ENCODE data around the gene ZNF618.

ZNF618 gene

GRCh38 chr9:114049441-114050225 is 173.5 kb downstream of the ZNF618 start:
- DNase-seq, result no peak

GRCh38 chr9:114050226-114050568 is 174.1 kb downstream of the ZNF618 start:
- DNase-seq, result no peak

GRCh38 chr9:114050646-114051045 is 174.5 kb downstream of the ZNF618 start:
- DNase-seq, result no peak

- no peak for DNase-seq
Measured at GRCh38 chr9:114051281-114051680, 175.2 kb downstream of the ZNF618 start.

GRCh38 chr9:114051706-114052105 is 175.6 kb downstream of the ZNF618 start:
- no peak for DNase-seq

- DNase-seq, result no peak
Measured at GRCh38 chr9:114053246-114054005, 177.3 kb downstream of the ZNF618 start.

GRCh38 chr9:114054191-114054690 is 178.1 kb downstream of the ZNF618 start:
- no peak for DNase-seq

GRCh38 chr9:114055061-114055460 is 179.0 kb downstream of the ZNF618 start:
- no peak for DNase-seq

GRCh38 chr9:114055894-114056293 is 179.8 kb downstream of the ZNF618 start:
- no peak for DNase-seq

- DNase-seq, result no peak
Measured at GRCh38 chr9:114056527-114056926, 180.4 kb downstream of the ZNF618 start.

- DNase-seq, result no peak
Measured at GRCh38 chr9:114057161-114057885, 181.2 kb downstream of the ZNF618 start.

GRCh38 chr9:114058688-114059046 is 182.6 kb downstream of the ZNF618 start:
- no peak for DNase-seq

GRCh38 chr9:114059047-114059803 is 183.1 kb downstream of the ZNF618 start:
- no peak for DNase-seq

GRCh38 chr9:114060070-114060469 is 184.0 kb downstream of the ZNF618 start:
- DNase-seq, result no peak

GRCh38 chr9:114060711-114061110 is 184.6 kb downstream of the ZNF618 start:
- no peak for DNase-seq

- DNase-seq, result no peak
Measured at GRCh38 chr9:114061292-114061691, 185.2 kb downstream of the ZNF618 start.

GRCh38 chr9:114061830-114062474 is 185.8 kb downstream of the ZNF618 start:
- no peak for DNase-seq

- DNase-seq, result no peak
Measured at GRCh38 chr9:114065304-114065703, 189.2 kb downstream of the ZNF618 start.

- DNase-seq, result no peak
Measured at GRCh38 chr9:114069476-114070187, 193.5 kb downstream of the ZNF618 start.

- no peak for DNase-seq
Measured at GRCh38 chr9:114070188-114071103, 194.3 kb downstream of the ZNF618 start.
